ENCODE data around the gene SORCS2.

SORCS2 gene

DNA sequence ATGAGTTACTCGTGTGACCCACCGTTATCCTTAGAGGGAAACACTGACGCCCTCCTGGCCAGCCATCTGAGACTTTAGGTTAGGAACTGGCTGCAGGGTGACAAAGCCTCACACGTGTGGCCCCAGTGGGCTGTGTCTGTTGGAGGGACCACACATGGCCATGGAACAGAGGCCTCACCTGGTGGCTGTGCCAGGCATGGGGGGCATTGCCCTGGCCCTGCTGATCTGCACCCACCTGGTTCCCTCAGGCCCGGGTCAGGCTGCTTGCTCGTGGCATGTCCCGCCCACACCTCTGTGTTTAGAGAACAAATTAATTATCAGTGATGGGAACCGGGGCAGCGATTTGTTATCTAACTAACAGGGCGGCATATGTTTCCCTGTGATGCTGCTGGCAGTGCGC is 343.3 kb downstream of the SORCS2 start:
- no peaks in the 10 kb centered on the region for H3K36me3 ChIP-seq (ENCODE audit: control insufficient read depth in 2 of 2, insufficient read depth in 1 of 2, low read length in 2 of 2)
- POLR2A ChIA-PET = no interaction called here
- H3K27ac ChIP-seq (ENCODE audit: extremely low read depth, low read depth, low read length) = no peak overlapping the region
- H3K9me3 ChIP-seq (ENCODE audit: control insufficient read depth, insufficient read depth, low read depth, low read length) = no peaks in the 10 kb centered on the region
- TF ChIP-seq ZNF394 (tag by site-specific recombination; IDR thresholded peaks at IDR 0.05; ENCODE audit: borderline replicate concordance) (no peak), ZNF501 (tag by site-specific recombination; IDR thresholded peaks at IDR 0.05) (no peak), ZFP69B (tag by site-specific recombination; IDR thresholded peaks at IDR 0.05) (no peak), ZNF549 (tag by site-specific recombination; IDR thresholded peaks at IDR 0.05) (no peak), ZNF660 (tag by site-specific recombination; IDR thresholded peaks at IDR 0.05) (no peak), HOXA7 (CRISPR knock-in tag; IDR thresholded peaks at IDR 0.05; ENCODE audit: borderline replicate concordance) (no peak), KLF1 (tag by site-specific recombination; IDR thresholded peaks at IDR 0.05) (no peak)
- CTCF ChIA-PET = no interaction called here
- H3K4me1 ChIP-seq (ENCODE audit: control insufficient read depth, insufficient read depth, low read length) = no peaks in the 10 kb centered on the region
- no peak overlapping the region for H3K4me3 ChIP-seq (ENCODE audit: low read depth, low read length)

DNA sequence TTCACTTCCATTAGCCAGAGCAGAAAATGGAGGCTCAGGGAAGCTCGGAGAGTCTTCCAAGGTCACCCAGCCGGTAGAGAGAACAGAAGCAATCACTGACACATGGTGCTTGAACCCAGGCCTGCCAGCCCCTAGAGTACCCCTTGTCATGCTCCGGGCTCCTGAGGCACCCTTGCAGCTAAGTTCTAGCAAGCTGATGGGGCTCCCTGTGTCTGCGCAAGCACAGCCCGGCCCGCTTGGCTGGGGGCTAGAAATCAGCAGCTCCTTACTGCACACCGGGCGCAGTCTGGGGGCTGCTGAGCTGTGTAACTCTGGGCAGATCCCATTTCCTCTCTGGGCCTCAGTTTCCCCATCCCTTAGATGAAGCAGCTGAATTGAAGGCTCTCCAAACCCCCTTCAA is 344.5 kb downstream of the SORCS2 start:
- ChIA-PET CTCF (no interaction called here), POLR2A (no interaction called here)
- Histone ChIP-seq H3K27ac (ENCODE audit: extremely low read depth, low read depth, low read length) (no peak overlapping the region), H3K4me1 (ENCODE audit: control insufficient read depth, insufficient read depth, low read length) (no peaks in the 10 kb centered on the region), H3K9me3 (ENCODE audit: control insufficient read depth, insufficient read depth, low read depth, low read length) (no peaks in the 10 kb centered on the region), H3K36me3 (ENCODE audit: control insufficient read depth in 2 of 2, insufficient read depth in 1 of 2, low read length in 2 of 2) (no peaks in the 10 kb centered on the region), H3K4me3 (ENCODE audit: low read depth, low read length) (no peak overlapping the region)
- TF ChIP-seq ZIC2 (tag by site-specific recombination; IDR thresholded peaks at IDR 0.05) (no peak), HOXA7 (CRISPR knock-in tag; IDR thresholded peaks at IDR 0.05; ENCODE audit: borderline replicate concordance) (no peak), ZNF600 (tag by site-specific recombination; IDR thresholded peaks at IDR 0.05) (no peak), ZBTB17 (tag by site-specific recombination; IDR thresholded peaks at IDR 0.05) (no peak), TCF7L2 (IDR thresholded peaks at IDR 0.05; ENCODE audit: borderline replicate concordance, low read depth, low read length) (no peak), FEZF1 (tag by site-specific recombination; IDR thresholded peaks at IDR 0.05) (no peak), ZBTB8A (tag by site-specific recombination; IDR thresholded peaks at IDR 0.05) (no peak), ZSCAN30 (tag by site-specific recombination; IDR thresholded peaks at IDR 0.05) (no peak), ZBTB1 (tag by site-specific recombination; IDR thresholded peaks at IDR 0.05) (no peak), MYNN (tag by site-specific recombination; IDR thresholded peaks at IDR 0.05; ENCODE audit: borderline replicate concordance) (no peak), ZNF292 (tag by site-specific recombination; IDR thresholded peaks at IDR 0.05; ENCODE audit: borderline replicate concordance, low read depth) (no peak), ZNF184 (tag by site-specific recombination; IDR thresholded peaks at IDR 0.05) (no peak), ZNF610 (tag by site-specific recombination; IDR thresholded peaks at IDR 0.05; ENCODE audit: borderline replicate concordance) (no peak), ZNF146 (tag by site-specific recombination; IDR thresholded peaks at IDR 0.05) (no peak), ZNF433 (tag by site-specific recombination; IDR thresholded peaks at IDR 0.05; ENCODE audit: low read depth) (no peak)
- TF ChIP-seq, protein P1, sequence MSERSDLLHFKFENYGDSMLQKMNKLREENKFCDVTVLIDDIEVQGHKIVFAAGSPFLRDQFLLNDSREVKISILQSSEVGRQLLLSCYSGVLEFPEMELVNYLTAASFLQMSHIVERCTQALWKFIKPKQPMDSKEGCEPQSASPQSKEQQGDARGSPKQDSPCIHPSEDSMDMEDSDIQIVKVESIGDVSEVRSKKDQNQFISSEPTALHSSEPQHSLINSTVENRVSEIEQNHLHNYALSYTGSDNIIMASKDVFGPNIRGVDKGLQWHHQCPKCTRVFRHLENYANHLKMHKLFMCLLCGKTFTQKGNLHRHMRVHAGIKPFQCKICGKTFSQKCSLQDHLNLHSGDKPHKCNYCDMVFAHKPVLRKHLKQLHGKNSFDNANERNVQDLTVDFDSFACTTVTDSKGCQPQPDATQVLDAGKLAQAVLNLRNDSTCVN (tag by site-specific recombination; optimal IDR thresholded peaks at IDR 0.05) = no peak
- TF ChIP-seq, protein P2, sequence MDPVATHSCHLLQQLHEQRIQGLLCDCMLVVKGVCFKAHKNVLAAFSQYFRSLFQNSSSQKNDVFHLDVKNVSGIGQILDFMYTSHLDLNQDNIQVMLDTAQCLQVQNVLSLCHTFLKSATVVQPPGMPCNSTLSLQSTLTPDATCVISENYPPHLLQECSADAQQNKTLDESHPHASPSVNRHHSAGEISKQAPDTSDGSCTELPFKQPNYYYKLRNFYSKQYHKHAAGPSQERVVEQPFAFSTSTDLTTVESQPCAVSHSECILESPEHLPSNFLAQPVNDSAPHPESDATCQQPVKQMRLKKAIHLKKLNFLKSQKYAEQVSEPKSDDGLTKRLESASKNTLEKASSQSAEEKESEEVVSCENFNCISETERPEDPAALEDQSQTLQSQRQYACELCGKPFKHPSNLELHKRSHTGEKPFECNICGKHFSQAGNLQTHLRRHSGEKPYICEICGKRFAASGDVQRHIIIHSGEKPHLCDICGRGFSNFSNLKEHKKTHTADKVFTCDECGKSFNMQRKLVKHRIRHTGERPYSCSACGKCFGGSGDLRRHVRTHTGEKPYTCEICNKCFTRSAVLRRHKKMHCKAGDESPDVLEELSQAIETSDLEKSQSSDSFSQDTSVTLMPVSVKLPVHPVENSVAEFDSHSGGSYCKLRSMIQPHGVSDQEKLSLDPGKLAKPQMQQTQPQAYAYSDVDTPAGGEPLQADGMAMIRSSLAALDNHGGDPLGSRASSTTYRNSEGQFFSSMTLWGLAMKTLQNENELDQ (tag by site-specific recombination; IDR thresholded peaks at IDR 0.05; ENCODE audit: low read depth) = no peak

Measured in HEK293 (cell line).